HUDEP-2 (cell line): ENCODE measurements around the gene AKAP12.
"Not testable (repeated sequence)": the region's sequence is repeated elsewhere in the genome, so short reads cannot be mapped to it uniquely, and the experiment has no call there.

Experiments
- DNase-seq, 76 experiments: peaks; one replicate each; lab custom pipeline; 2025; ENCODE audit not compliant: unreplicated experiment in 76 of 76; lab: John Stamatoyannopoulos, UW

Gene AKAP12

GRCh38 chr6:151340219-151340978 lies 100.6 kb downstream of the AKAP12 start:
- no peak for DNase-seq

- no peak for DNase-seq
Observed at GRCh38 chr6:151341476-151342195, 101.9 kb downstream of the AKAP12 start.

DNA sequence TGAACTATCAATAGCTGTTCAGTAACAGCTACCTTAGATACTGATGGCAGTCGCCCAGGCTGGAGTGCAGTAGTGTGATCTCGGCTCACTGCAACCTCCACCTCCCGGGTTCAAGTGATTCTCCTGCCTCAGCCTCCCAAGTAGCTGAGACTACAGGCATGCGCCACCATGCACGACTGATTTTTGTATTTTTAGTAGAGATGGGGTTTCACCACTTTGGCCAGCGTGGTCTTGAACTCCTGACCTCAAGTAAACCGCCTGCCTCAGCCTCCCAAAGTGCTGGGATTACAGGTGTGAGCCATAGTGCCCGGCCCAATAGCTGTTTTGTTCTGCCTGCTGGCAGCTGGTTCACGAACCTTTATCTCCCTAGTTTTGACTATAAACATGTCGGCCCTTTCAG lies 103.0 kb downstream of the AKAP12 start:
- DNase-seq, result not testable (repeated sequence)

DNA sequence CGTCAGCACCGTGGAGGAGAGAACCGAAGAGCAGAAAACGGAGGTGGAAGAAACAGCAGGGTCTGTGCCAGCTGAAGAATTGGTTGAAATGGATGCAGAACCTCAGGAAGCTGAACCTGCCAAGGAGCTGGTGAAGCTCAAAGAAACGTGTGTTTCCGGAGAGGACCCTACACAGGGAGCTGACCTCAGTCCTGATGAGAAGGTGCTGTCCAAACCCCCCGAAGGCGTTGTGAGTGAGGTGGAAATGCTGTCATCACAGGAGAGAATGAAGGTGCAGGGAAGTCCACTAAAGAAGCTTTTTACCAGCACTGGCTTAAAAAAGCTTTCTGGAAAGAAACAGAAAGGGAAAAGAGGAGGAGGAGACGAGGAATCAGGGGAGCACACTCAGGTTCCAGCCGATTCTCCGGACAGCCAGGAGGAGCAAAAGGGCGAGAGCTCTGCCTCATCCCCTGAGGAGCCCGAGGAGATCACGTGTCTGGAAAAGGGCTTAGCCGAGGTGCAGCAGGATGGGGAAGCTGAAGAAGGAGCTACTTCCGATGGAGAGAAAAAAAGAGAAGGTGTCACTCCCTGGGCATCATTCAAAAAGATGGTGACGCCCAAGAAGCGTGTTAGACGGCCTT lies 110.0 kb downstream of the AKAP12 start:
- DNase-seq, result no peak

- DNase-seq, result no peak
Observed at GRCh38 chr6:151350442-151351145, 110.8 kb downstream of the AKAP12 start.

DNA sequence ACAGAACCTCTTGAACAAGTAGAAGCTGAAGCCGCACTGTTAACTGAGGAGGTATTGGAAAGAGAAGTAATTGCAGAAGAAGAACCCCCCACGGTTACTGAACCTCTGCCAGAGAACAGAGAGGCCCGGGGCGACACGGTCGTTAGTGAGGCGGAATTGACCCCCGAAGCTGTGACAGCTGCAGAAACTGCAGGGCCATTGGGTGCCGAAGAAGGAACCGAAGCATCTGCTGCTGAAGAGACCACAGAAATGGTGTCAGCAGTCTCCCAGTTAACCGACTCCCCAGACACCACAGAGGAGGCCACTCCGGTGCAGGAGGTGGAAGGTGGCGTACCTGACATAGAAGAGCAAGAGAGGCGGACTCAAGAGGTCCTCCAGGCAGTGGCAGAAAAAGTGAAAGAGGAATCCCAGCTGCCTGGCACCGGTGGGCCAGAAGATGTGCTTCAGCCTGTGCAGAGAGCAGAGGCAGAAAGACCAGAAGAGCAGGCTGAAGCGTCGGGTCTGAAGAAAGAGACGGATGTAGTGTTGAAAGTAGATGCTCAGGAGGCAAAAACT lies 111.5 kb downstream of the AKAP12 start:
- DNase-seq, result no peak

DNA sequence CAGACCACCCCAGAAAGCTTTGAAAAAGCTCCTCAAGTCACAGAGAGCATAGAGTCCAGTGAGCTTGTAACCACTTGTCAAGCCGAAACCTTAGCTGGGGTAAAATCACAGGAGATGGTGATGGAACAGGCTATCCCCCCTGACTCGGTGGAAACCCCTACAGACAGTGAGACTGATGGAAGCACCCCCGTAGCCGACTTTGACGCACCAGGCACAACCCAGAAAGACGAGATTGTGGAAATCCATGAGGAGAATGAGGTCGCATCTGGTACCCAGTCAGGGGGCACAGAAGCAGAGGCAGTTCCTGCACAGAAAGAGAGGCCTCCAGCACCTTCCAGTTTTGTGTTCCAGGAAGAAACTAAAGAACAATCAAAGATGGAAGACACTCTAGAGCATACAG lies 112.0 kb downstream of the AKAP12 start:
- DNase-seq, result no peak

DNA sequence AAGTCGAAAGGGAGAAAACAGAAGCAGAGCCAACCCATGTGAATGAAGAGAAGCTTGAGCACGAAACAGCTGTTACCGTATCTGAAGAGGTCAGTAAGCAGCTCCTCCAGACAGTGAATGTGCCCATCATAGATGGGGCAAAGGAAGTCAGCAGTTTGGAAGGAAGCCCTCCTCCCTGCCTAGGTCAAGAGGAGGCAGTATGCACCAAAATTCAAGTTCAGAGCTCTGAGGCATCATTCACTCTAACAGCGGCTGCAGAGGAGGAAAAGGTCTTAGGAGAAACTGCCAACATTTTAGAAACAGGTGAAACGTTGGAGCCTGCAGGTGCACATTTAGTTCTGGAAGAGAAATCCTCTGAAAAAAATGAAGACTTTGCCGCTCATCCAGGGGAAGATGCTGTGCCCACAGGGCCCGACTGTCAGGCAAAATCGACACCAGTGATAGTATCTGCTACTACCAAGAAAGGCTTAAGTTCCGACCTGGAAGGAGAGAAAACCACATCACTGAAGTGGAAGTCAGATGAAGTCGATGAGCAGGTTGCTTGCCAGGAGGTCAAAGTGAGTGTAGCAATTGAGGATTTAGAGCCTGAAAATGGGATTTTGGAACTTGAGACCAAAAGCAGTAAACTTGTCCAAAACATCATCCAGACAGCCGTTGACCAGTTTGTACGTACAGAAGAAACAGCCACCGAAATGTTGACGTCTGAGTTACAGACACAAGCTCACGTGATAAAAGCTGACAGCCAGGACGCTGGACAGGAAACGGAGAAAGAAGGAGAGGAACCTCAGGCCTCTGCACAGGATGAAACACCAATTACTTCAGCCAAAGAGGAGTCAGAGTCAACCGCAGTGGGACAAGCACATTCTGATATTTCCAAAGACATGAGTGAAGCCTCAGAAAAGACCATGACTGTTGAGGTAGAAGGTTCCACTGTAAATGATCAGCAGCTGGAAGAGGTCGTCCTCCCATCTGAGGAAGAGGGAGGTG lies 112.9 kb downstream of the AKAP12 start:
- DNase-seq, result no peak

GRCh38 chr6:151353795-151354194 lies 114.0 kb downstream of the AKAP12 start:
- DNase-seq, result no peak

DNA sequence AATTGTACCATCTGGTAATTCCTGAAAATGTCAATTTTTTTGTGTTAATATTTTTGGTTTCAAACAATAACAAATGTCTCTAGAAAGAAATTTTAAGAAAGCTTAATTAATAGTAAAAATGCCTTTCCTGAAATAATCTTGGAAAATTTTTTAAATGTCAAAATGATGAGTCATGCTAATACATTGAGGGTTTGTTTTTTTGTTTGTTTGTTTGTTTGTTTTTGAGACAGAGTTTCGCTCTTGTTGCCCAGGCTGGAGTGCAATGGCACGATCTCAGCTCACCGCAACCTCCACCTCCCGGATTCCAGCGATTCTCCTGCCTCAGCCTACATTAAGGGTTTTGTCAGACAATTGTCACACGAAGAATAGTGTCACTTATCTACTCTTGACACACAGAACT lies 117.2 kb downstream of the AKAP12 start:
- DNase-seq, result not testable (repeated sequence)

GRCh38 chr6:151357758-151358436 lies 118.1 kb downstream of the AKAP12 start:
- no peak for DNase-seq

DNA sequence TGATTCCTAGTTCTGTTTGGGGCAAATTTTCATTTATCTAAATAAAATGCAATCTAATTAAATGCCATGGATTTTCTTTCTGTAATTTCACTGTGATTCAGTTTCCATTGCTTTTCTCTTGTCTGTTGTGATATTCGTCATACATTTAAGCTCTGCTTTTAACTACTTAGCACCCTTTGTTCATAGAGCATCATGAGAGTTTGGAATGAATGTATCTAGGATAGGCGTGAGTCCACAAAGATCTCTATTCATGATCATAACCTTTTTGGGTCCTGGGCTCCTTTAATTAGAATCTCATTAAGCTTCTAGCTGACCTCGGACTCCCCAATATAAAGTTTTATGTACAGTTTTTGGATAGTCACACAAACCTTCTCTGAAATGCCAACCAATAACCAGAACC lies 118.7 kb downstream of the AKAP12 start:
- DNase-seq, result no peak

GRCh38 chr6:151359486-151359885 lies 119.7 kb downstream of the AKAP12 start:
- DNase-seq, result no peak

- DNase-seq, result no peak
Observed at GRCh38 chr6:151365233-151365632, 125.5 kb downstream of the AKAP12 start.

GRCh38 chr6:151370509-151371078 lies 130.8 kb downstream of the AKAP12 start:
- DNase-seq, result no peak

- DNase-seq, result no peak
Observed at GRCh38 chr6:151372164-151372563, 132.4 kb downstream of the AKAP12 start.

DNA sequence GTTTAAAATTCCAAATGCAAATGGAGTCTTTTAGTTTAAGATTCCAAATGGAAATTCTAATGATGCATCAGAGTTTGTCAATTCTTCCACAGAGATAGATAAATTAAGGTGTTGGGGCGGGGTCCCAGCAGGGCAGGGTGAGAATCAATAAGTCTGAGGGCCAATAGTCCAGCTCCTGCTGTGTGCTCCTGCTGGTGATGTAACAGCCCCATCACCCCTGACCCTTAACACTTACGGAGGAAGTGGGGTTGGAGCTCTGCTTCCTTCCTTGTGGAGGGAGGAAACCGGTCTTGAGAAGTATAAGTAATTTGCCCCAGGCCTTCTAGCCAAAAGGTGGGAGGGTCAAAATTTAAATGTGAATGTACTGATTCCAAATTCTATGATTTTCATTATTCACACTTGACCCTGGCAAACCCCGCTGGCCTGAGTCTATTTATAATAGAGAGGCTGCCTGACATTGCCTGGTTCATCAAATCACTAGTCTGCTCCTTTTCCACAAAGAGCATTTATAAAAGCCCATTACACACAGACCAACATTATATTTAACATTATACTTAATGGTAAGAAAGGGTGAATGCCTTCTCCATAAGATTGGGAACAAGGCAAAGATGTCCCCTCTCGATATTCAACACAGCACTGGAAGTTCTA lies 134.4 kb downstream of the AKAP12 start:
- no peak for DNase-seq

DNA sequence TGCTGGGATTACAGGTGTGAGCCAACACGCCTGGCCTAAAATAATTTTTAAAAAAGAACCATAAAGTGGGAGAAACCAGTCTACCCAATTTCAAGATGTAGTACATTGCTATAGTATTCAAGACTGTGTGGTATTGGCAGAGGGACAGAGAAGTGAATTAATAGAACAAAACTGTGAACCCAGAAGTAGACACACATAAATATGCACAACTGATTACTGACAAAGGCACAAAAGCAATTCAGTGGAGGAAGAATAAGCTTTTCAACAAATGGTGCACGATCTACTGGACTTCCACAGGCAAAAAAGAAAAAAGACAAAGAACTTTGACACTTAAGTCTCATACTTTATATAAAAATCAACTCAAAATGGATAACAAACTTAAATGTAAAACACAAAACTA lies 136.1 kb downstream of the AKAP12 start:
- DNase-seq, result no peak
